Measurements from ENCODE around the gene TOX3. TPM values are rescaled to one million over a fixed set of nuclear protein-coding genes. Genes with fewer than 3 reads are reported as not detected.

The TOX3 gene
- total and polyA plus RNA-seq, 2 of the 13 experiments (the other 11 are each of a cell fraction or from before 2014, with no cell fraction given), result 14.5 to 98.6 TPM

DNA sequence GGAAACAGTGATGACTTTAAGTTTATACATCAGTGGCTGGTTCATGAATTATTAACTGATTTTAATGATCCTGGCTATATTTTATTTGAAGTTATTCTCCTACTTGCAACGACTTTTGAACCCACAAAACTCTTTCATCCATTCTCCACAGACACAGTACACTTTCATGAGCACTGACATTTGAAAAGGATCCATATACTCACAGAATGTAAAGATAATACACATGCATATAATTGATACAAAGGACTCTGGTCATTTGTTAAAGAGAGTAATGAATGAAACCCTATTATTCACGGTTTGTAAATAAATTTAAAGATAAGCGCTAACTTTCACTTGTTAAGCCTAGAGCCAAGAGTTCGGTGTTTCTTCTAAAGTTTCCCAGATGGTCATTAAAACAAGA lies 3.3 kb downstream of the TOX3 start:
- TF ChIP-seq ZSCAN20 (CRISPR knock-in tag; IDR thresholded peaks at IDR 0.05; ENCODE audit: borderline replicate concordance), result no peak
- Histone ChIP-seq H3K4me1 (ENCODE audit: insufficient read depth, low read length) (peaks cover 56% of the 10 kb centered on the region), H3K4me3 (replicated peaks in 1 of 3; ENCODE audit: insufficient read depth in 1 of 3, low read depth in 2 of 3, low read length in 3 of 3) (peak overlapping the region; percentile 91 to 96 (median 92); a peak in 5 of 6 replicates), H3K4me2 (ENCODE audit: low read depth, low read length) (peak overlapping the region; percentile 74), H3K27ac (ENCODE audit: extremely low read length, insufficient read depth, low read length) (no peak overlapping the region), H3K9ac (ENCODE audit: insufficient read depth, low read depth, low read length) (peak overlapping the region; percentile 82), H3K9me3 (ENCODE audit: low read length) (no peaks in the 10 kb centered on the region), H3K79me2 (ENCODE audit: insufficient read depth, low read length) (peaks cover 79% of the 10 kb centered on the region), H4K20me1 (ENCODE audit: insufficient read depth, low read length) (peaks cover 58% of the 10 kb centered on the region), H3K36me3 (replicated peaks in 1 of 2; ENCODE audit: control insufficient read depth in 1 of 2, insufficient read depth in 2 of 2, low read length in 2 of 2) (peaks cover 10 to 33% of the 10 kb centered on the region in 2 experiments), H3K27me3 (ENCODE audit: control insufficient read depth in 1 of 2, insufficient read depth in 2 of 2, low read length in 2 of 2) (no peaks in the 10 kb centered on the region; a peak in 1 of 5 replicates), H2AFZ (ENCODE audit: low read length) (no peak overlapping the region)
- 27% methylated on average over 4 of the region's 4 CpGs for WGBS (ENCODE audit: low lambda C conversion rate)
- POLR2A ChIA-PET, result no interaction called here
- no peak for DNase-seq (ENCODE audit: low spot score)
- BruUV-seq (replicated peaks), result no TSS peak
- intact Hi-C loops (cut with micrococcal nuclease; ENCODE audit: unreplicated experiment) (no loop called here), in situ Hi-C loops (cut with HindIII; ENCODE audit: extremely low pct_ligation_motif_present, low pct_unique_long_range_greater_than_20kb) (loop anchor here (10.0 kb wide), 1 partner anchor 349 kb away; no protein-coding TSS in a partner anchor)
- no peak for FAIRE-seq
- no peak for ATAC-seq
- CTCF ChIA-PET (ENCODE audit: low intra/inter-chr PET ratio, low total read pairs), result no interaction called here

DNA sequence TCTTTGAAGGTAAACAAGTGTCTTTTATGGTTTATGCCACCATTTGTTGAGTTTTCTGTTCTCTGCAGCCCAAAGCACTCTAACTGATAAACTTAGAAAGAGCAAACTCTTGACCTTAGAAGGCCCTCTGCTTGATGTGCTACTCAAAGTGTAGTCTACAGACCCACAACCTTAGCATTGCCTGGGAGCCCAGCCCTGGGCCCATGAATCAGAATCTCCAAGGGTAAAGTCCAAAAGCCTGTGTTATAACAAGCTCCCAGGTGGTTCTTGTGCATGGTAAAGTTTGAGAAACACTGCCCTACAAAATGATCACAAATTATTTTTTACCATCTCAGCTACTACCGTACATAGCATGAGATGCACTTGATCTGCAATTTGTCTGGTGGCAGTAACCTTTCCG lies 6.0 kb downstream of the TOX3 start:
- H2AFZ ChIP-seq (ENCODE audit: low read length), result no peak overlapping the region
- ChIA-PET CTCF (ENCODE audit: low intra/inter-chr PET ratio, low total read pairs) (no interaction called here), POLR2A (interaction anchor here (2.2 kb wide), 1 partner anchor 37 kb away, joined by 14 read pairs; no protein-coding TSS in a partner anchor)
- peaks cover 13 to 42% of the 10 kb centered on the region in 2 experiments for H3K36me3 ChIP-seq (replicated peaks in 1 of 2; ENCODE audit: control insufficient read depth in 1 of 2, insufficient read depth in 2 of 2, low read length in 2 of 2)
- no peak overlapping the region for H3K9ac ChIP-seq (ENCODE audit: insufficient read depth, low read depth, low read length)
- no peak overlapping the region for H3K27ac ChIP-seq (ENCODE audit: extremely low read length, insufficient read depth, low read length)
- DNase-seq (ENCODE audit: low spot score) (no peak), FAIRE-seq (no peak), ATAC-seq (no peak)
- in situ Hi-C loops (cut with HindIII; ENCODE audit: extremely low pct_ligation_motif_present, low pct_unique_long_range_greater_than_20kb), result loop anchor here (10.0 kb wide), 1 partner anchor 346 kb away; no protein-coding TSS in a partner anchor
- no peaks in the 10 kb centered on the region for H3K9me3 ChIP-seq (ENCODE audit: low read length)
- WGBS (ENCODE audit: low lambda C conversion rate), result 97% methylated on average over 2 of the region's 2 CpGs
- no peak overlapping the region for H3K4me3 ChIP-seq (replicated peaks in 1 of 3; ENCODE audit: insufficient read depth in 1 of 3, low read depth in 2 of 3, low read length in 3 of 3)
- H3K4me2 ChIP-seq (ENCODE audit: low read depth, low read length), result no peak overlapping the region
- H3K4me1 ChIP-seq (ENCODE audit: insufficient read depth, low read length), result peaks cover 63% of the 10 kb centered on the region
- H3K27me3 ChIP-seq (ENCODE audit: control insufficient read depth in 1 of 2, insufficient read depth in 2 of 2, low read length in 2 of 2), result no peaks in the 10 kb centered on the region; a peak in 1 of 5 replicates
- 0 out of 2 replicates have a peak, but pooled peaks have one; percentile 49 for TF ChIP-seq TOPORS (CRISPR knock-in tag; IDR thresholded peaks at IDR 0.05)
- TF ChIP-seq RAD51 (IDR thresholded peaks at IDR 0.05; ENCODE audit: borderline replicate concordance), result no peak
- TF ChIP-seq MTF1 (CRISPR knock-in tag; IDR thresholded peaks at IDR 0.05), result no peak
- 0 out of 2 replicates have a peak, but pooled peaks have one; percentile 20 for TF ChIP-seq HNF4A (CRISPR knock-in tag; IDR thresholded peaks at IDR 0.05)
- TF ChIP-seq, protein P1, sequence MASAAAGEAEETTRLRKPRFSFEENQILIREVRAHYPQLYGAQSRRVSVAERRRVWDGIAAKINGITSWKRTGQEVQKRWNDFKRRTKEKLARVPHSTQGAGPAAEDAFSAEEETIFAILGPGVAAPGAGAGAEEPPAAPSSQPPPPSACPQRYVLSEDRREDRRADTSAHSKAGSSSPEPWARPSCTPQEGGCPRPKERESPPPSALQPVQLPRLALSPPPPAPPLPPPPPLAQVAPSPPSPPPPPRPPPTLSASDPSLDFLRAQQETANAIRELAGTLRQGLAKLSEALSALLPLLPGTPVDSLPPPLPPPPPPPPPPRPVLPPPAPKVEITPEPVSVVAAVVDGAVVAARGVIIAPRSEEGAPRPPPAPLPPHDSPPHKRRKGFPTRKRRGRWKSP (CRISPR knock-in tag; IDR thresholded peaks at IDR 0.05), result no peak
- no peak for TF ChIP-seq SOX6 (IDR thresholded peaks at IDR 0.05)
- no peak for TF ChIP-seq SOX6 (CRISPR knock-in tag; IDR thresholded peaks at IDR 0.05)
- TF ChIP-seq GATAD2A (CRISPR knock-in tag; IDR thresholded peaks at IDR 0.05), result 0 out of 2 replicates have a peak, but pooled peaks have one; percentile 7
- H4K20me1 ChIP-seq (ENCODE audit: insufficient read depth, low read length), result peaks cover 75% of the 10 kb centered on the region
- no TSS peak for BruUV-seq (replicated peaks)
- H3K79me2 ChIP-seq (ENCODE audit: insufficient read depth, low read length), result peaks cover 99% of the 10 kb centered on the region
- intact Hi-C loops (cut with micrococcal nuclease; ENCODE audit: unreplicated experiment), result no loop called here
